Skeletal muscle satellite cell (primary cell): ENCODE measurements around the gene GIPR.

Experiments used
- H3K27me3 ChIP-seq: 2 replicates; pipeline ENCODE4 v1.7.0; 2013; ENCODE audit warnings: low read length; ENCODE audit not compliant: control insufficient read depth, insufficient read depth
- H3K36me3 ChIP-seq: 2 replicates; pipeline ENCODE4 v1.7.0; 2013; ENCODE audit warnings: mild to moderate bottlenecking, control low read depth, low read length; ENCODE audit not compliant: insufficient read depth
- H3K4me1 ChIP-seq: 2 replicates; pipeline ENCODE4 v1.7.0; 2013; ENCODE audit warnings: low read length; ENCODE audit not compliant: control insufficient read depth, insufficient read depth
- H3K4me2 ChIP-seq: 2 replicates; pipeline ENCODE4 v1.7.0; 2013; ENCODE audit warnings: mild to moderate bottlenecking, low read length
- H3K4me3 ChIP-seq: 2 replicates; pipeline ENCODE4 v1.7.0; 2013; ENCODE audit warnings: low read length
- H3K9ac ChIP-seq: 2 replicates; pipeline ENCODE4 v1.7.0; 2013; ENCODE audit warnings: mild to moderate bottlenecking, low read depth, low read length, moderate library complexity
- H3K9me3 ChIP-seq: replicated peaks from 2 replicates; pipeline ENCODE4 v1.7.0; 2013; ENCODE audit warnings: mild to moderate bottlenecking, control low read depth, low read length

Gene GIPR

GRCh38 chr19:45701676-45702075 lies 33.7 kb downstream of the GIPR start:
- Histone ChIP-seq H3K36me3 (peaks cover 8% of the 10 kb centered on the region), H3K27me3 (no peaks in the 10 kb centered on the region)

GRCh38 chr19:45705115-45705514 lies 37.1 kb downstream of the GIPR start:
- Histone ChIP-seq H3K36me3 (peaks cover 8% of the 10 kb centered on the region), H3K9me3 (no peaks in the 10 kb centered on the region), H3K27me3 (no peaks in the 10 kb centered on the region), H3K4me1 (no peaks in the 10 kb centered on the region), H3K4me2 (no peak overlapping the region), H3K4me3 (no peak overlapping the region), H3K9ac (no peak overlapping the region)

More at GRCh38 chr19:45701676-45702075, 33.7 kb downstream of the GIPR start:
- Histone ChIP-seq H3K9ac (no peak overlapping the region), H3K9me3 (no peaks in the 10 kb centered on the region), H3K4me3 (no peak overlapping the region), H3K4me1 (no peaks in the 10 kb centered on the region), H3K4me2 (no peak overlapping the region)

GRCh38 chr19:45705710-45706415 lies 37.8 kb downstream of the GIPR start:
- no peak overlapping the region for H3K4me3 ChIP-seq
- H3K27me3 ChIP-seq = no peaks in the 10 kb centered on the region
- H3K9me3 ChIP-seq = no peaks in the 10 kb centered on the region
- H3K9ac ChIP-seq = no peak overlapping the region
- peaks cover 8% of the 10 kb centered on the region for H3K36me3 ChIP-seq
- H3K4me1 ChIP-seq = no peaks in the 10 kb centered on the region
- no peak overlapping the region for H3K4me2 ChIP-seq

GRCh38 chr19:45710356-45711130 lies 42.5 kb downstream of the GIPR start:
- Histone ChIP-seq H3K9me3 (no peaks in the 10 kb centered on the region), H3K27me3 (no peaks in the 10 kb centered on the region), H3K4me3 (no peak overlapping the region), H3K36me3 (peaks cover 13% of the 10 kb centered on the region), H3K4me1 (no peaks in the 10 kb centered on the region), H3K4me2 (no peak overlapping the region), H3K9ac (no peak overlapping the region)

- H3K9ac ChIP-seq = no peak overlapping the region
- no peaks in the 10 kb centered on the region for H3K27me3 ChIP-seq
- peaks cover 7% of the 10 kb centered on the region for H3K4me1 ChIP-seq
- no peaks in the 10 kb centered on the region for H3K9me3 ChIP-seq
- no peak overlapping the region for H3K4me3 ChIP-seq
- H3K4me2 ChIP-seq = no peak overlapping the region
- H3K36me3 ChIP-seq = peaks cover 13% of the 10 kb centered on the region
Observed at GRCh38 chr19:45711851-45712698, 44.1 kb downstream of the GIPR start.

- Histone ChIP-seq H3K4me2 (no peak overlapping the region), H3K9me3 (no peaks in the 10 kb centered on the region), H3K4me3 (no peak overlapping the region), H3K4me1 (peaks cover 7% of the 10 kb centered on the region), H3K9ac (no peak overlapping the region), H3K36me3 (peaks cover 13% of the 10 kb centered on the region), H3K27me3 (no peaks in the 10 kb centered on the region)
Observed at GRCh38 chr19:45712699-45713067, 44.7 kb downstream of the GIPR start.

- Histone ChIP-seq H3K9ac (no peak overlapping the region), H3K9me3 (no peaks in the 10 kb centered on the region), H3K4me1 (peaks cover 11% of the 10 kb centered on the region), H3K27me3 (no peaks in the 10 kb centered on the region), H3K4me2 (no peak overlapping the region), H3K36me3 (peaks cover 13% of the 10 kb centered on the region), H3K4me3 (no peak overlapping the region)
Observed at GRCh38 chr19:45713141-45713540, 45.1 kb downstream of the GIPR start.

- peaks cover 20% of the 10 kb centered on the region for H3K36me3 ChIP-seq
- no peak overlapping the region for H3K9ac ChIP-seq
- H3K4me3 ChIP-seq = no peak overlapping the region
- no peak overlapping the region for H3K4me2 ChIP-seq
- H3K4me1 ChIP-seq = peaks cover 16% of the 10 kb centered on the region
- no peaks in the 10 kb centered on the region for H3K9me3 ChIP-seq
- H3K27me3 ChIP-seq = no peaks in the 10 kb centered on the region
Observed at GRCh38 chr19:45715139-45715538, 47.1 kb downstream of the GIPR start.

GRCh38 chr19:45716359-45717130 lies 48.5 kb downstream of the GIPR start:
- Histone ChIP-seq H3K4me3 (peak overlapping the region; percentile 74), H3K9me3 (no peaks in the 10 kb centered on the region), H3K4me1 (peaks cover 16% of the 10 kb centered on the region), H3K4me2 (peak overlapping the region; percentile 94), H3K27me3 (no peaks in the 10 kb centered on the region), H3K9ac (peak overlapping the region; percentile 89), H3K36me3 (peaks cover 20% of the 10 kb centered on the region)

- Histone ChIP-seq H3K4me1 (peaks cover 19% of the 10 kb centered on the region), H3K4me3 (peak overlapping the region; percentile 74), H3K9ac (peak overlapping the region; percentile 89)
Observed at GRCh38 chr19:45717131-45717982, 49.3 kb downstream of the GIPR start.

More at GRCh38 chr19:45717131-45717982, 49.3 kb downstream of the GIPR start:
- no peaks in the 10 kb centered on the region for H3K9me3 ChIP-seq
- H3K4me2 ChIP-seq = peak overlapping the region; percentile 94
- peaks cover 12% of the 10 kb centered on the region for H3K36me3 ChIP-seq
- no peaks in the 10 kb centered on the region for H3K27me3 ChIP-seq
